Activated B cell treated with CpG ODN at 0.5 μM for 24 hours (primary cell): ENCODE results near the gene RPN1. TPM values are rescaled to one million over a fixed set of nuclear protein-coding genes. Genes with fewer than 3 reads are reported as not detected.
"Not testable (repeated sequence)": the region's sequence is repeated elsewhere in the genome, so short reads cannot be mapped to it uniquely, and the experiment has no call there.

Experiments
- ATAC-seq: fragments of 200-7000 bp; cut with Tn5 transposase; one replicate; pipeline ENCODE4 v1.10.0; 2021; ENCODE audit warnings: low read depth, mild to moderate bottlenecking, moderate library complexity
- CTCF ChIA-PET: fragments of 350-600 bp; sonication (Branson Sonifier 250); formaldehyde crosslinking; loops from one replicate; lab custom pipeline; 2021; ENCODE audit warnings: antibody characterized with exemption; lab: Charles Lee
- POLR2A ChIA-PET: fragments of 350-600 bp; sonication (Branson Sonifier 250); formaldehyde crosslinking; loops from one replicate; lab custom pipeline; 2021; ENCODE audit warnings: antibody characterized with exemption; lab: Charles Lee
- DNase-seq: peaks from one replicate; pipeline ENCODE4 v3.0.0; 2022
- H3K27ac Mint-ChIP-seq: one replicate; pipeline ENCODE4 v1.8.0; 2020; ENCODE audit warnings: mixed read lengths
- H3K27me3 Mint-ChIP-seq: one replicate; pipeline ENCODE4 v1.8.0; 2021; ENCODE audit warnings: mixed read lengths
- H3K36me3 Mint-ChIP-seq: one replicate; pipeline ENCODE4 v1.8.0; 2021; ENCODE audit warnings: low read depth, mixed read lengths
- H3K4me1 Mint-ChIP-seq: one replicate; pipeline ENCODE4 v1.8.0; 2021; ENCODE audit warnings: mixed read lengths
- H3K4me3 Mint-ChIP-seq: one replicate; pipeline ENCODE4 v1.8.0; 2020; ENCODE audit warnings: mild to moderate bottlenecking, mixed read lengths
- H3K9me3 Mint-ChIP-seq: one replicate; pipeline ENCODE4 v1.8.0; 2020; ENCODE audit warnings: mixed read lengths
- CTCF ChIP-seq: fragments of 200-600 bp; IDR thresholded peaks from one replicate; pipeline ENCODE4 v1.8.0; 2022; ENCODE audit warnings: antibody characterized with exemption, mild to moderate bottlenecking
- intact Hi-C: fragments of 100-400 bp; cut with micrococcal nuclease; formaldehyde crosslinking; loops from one replicate; pipeline ENCODE4 v1.15.1; 2024
- total RNA-seq: library from RNA; stranded (reverse); gene quantifications from 2 replicates; pipeline ENCODE4 v1.2.3, GENCODE V29; 2022

The RPN1 gene
- total RNA-seq, 1 donor from 2014 or later: 93.4 TPM

- intact Hi-C loops: no loop called here
- Mint-ChIP-seq H3K4me1 (no peaks in the 10 kb centered on the region), H3K27me3 (no peaks in the 10 kb centered on the region), H3K4me3 (no peak overlapping the region), H3K36me3 (no peaks in the 10 kb centered on the region), H3K27ac (no peak overlapping the region), H3K9me3 (no peaks in the 10 kb centered on the region)
- ChIA-PET CTCF (no interaction called here), POLR2A (interaction anchor here (0.7 kb wide), 1 partner anchor 1977 kb away, joined by 4 read pairs; no protein-coding TSS in a partner anchor)
- no peak for TF ChIP-seq CTCF
- DNase-seq: no peak
- ATAC-seq: no peak
Measured at GRCh38 chr3:128598884-128599664, 51.5 kb downstream of the RPN1 start.

- Mint-ChIP-seq H3K4me1 (no peaks in the 10 kb centered on the region), H3K4me3 (no peak overlapping the region), H3K9me3 (no peaks in the 10 kb centered on the region), H3K27ac (no peak overlapping the region), H3K27me3 (no peaks in the 10 kb centered on the region), H3K36me3 (no peaks in the 10 kb centered on the region)
- ChIA-PET CTCF (interaction anchor here (1.5 kb wide), 1 partner anchor 11 kb away, joined by 3 read pairs; no protein-coding TSS in a partner anchor), POLR2A (no interaction called here)
- no peak for TF ChIP-seq CTCF
- DNase-seq (no peak), ATAC-seq (no peak)
- intact Hi-C loops: no loop called here
Measured at GRCh38 chr3:128597900-128598299, 52.7 kb downstream of the RPN1 start.

- no peak overlapping the region for H3K27ac Mint-ChIP-seq
- DNase-seq (no peak), ATAC-seq (no peak)
- ChIA-PET CTCF (no interaction called here), POLR2A (no interaction called here)
- intact Hi-C loops: no loop called here
- no peaks in the 10 kb centered on the region for H3K36me3 Mint-ChIP-seq
- no peaks in the 10 kb centered on the region for H3K27me3 Mint-ChIP-seq
- H3K4me3 Mint-ChIP-seq: no peak overlapping the region
- peaks cover 4% of the 10 kb centered on the region for H3K9me3 Mint-ChIP-seq
- no peaks in the 10 kb centered on the region for H3K4me1 Mint-ChIP-seq
- no peak for TF ChIP-seq CTCF
Measured at GRCh38 chr3:128592864-128593263, 57.8 kb downstream of the RPN1 start.

GRCh38 chr3:128591738-128592426 lies 58.7 kb downstream of the RPN1 start:
- Mint-ChIP-seq H3K36me3 (no peaks in the 10 kb centered on the region), H3K27ac (no peak overlapping the region), H3K27me3 (no peaks in the 10 kb centered on the region), H3K4me1 (no peaks in the 10 kb centered on the region), H3K4me3 (no peak overlapping the region), H3K9me3 (peaks cover 4% of the 10 kb centered on the region)
- ATAC-seq (no peak), DNase-seq (no peak)
- ChIA-PET CTCF (no interaction called here), POLR2A (no interaction called here)
- intact Hi-C loops: no loop called here
- TF ChIP-seq CTCF: no peak

GRCh38 chr3:128590948-128591347 lies 59.7 kb downstream of the RPN1 start:
- no peak for ATAC-seq
- POLR2A ChIA-PET: interaction anchor here (1.1 kb wide), 1 partner anchor 9 kb away, joined by 3 read pairs; no protein-coding TSS in a partner anchor

GRCh38 chr3:128589985-128590384 lies 60.6 kb downstream of the RPN1 start:
- H3K9me3 Mint-ChIP-seq, CTCF ChIA-PET, H3K4me3 Mint-ChIP-seq, H3K27ac Mint-ChIP-seq, H3K36me3 Mint-ChIP-seq, H3K27me3 Mint-ChIP-seq, ATAC-seq, intact Hi-C loops, H3K4me1 Mint-ChIP-seq, DNase-seq: not testable (repeated sequence)
- POLR2A ChIA-PET: interaction anchor here (1.1 kb wide), 1 partner anchor 10 kb away, joined by 3 read pairs; no protein-coding TSS in a partner anchor

More at GRCh38 chr3:128590948-128591347, 59.7 kb downstream of the RPN1 start:
- Mint-ChIP-seq H3K9me3 (peaks cover 4% of the 10 kb centered on the region), H3K36me3 (no peaks in the 10 kb centered on the region), H3K4me3 (no peak overlapping the region), H3K4me1 (no peaks in the 10 kb centered on the region), H3K27ac (no peak overlapping the region), H3K27me3 (no peaks in the 10 kb centered on the region)
- DNase-seq: no peak
- CTCF ChIA-PET: no interaction called here
- no peak for TF ChIP-seq CTCF
- intact Hi-C loops: no loop called here
